Nephron progenitor cell (in vitro differentiated cells): Measurements from ENCODE around the gene RFPL1.

Experiments used
- DNase-seq: peaks from one replicate; pipeline ENCODE4 v3.0.0; 2021
- H3K27ac Mint-ChIP-seq: 2 replicates; pipeline ENCODE4 v1.8.0; 2021; ENCODE audit warnings: mild to moderate bottlenecking, moderate library complexity, mixed read lengths
- H3K27me3 Mint-ChIP-seq: 2 replicates; pipeline ENCODE4 v1.8.0; 2021; ENCODE audit warnings: mild to moderate bottlenecking, low read depth, mixed read lengths; ENCODE audit not compliant: poor library complexity
- H3K36me3 Mint-ChIP-seq: 2 replicates; pipeline ENCODE4 v1.8.0; 2021; ENCODE audit warnings: low read depth, mixed read lengths
- H3K4me1 Mint-ChIP-seq: 2 replicates; pipeline ENCODE4 v1.8.0; 2021; ENCODE audit warnings: mixed read lengths
- H3K4me3 Mint-ChIP-seq: 2 replicates; pipeline ENCODE4 v1.8.0; 2021; ENCODE audit warnings: mild to moderate bottlenecking, moderate library complexity, mixed read lengths
- H3K9me3 Mint-ChIP-seq: 2 replicates; pipeline ENCODE4 v1.8.0; 2021; ENCODE audit warnings: mild to moderate bottlenecking, moderate library complexity, mixed read lengths
- TF ChIP-seq, protein P1 (sequence below): fragments of 200-600 bp; sonication (generic); IDR thresholded peaks from 2 replicates; pipeline ENCODE4 v1.5.0; 2021; ENCODE audit warnings: antibody characterized with exemption

RFPL1 gene

DNA sequence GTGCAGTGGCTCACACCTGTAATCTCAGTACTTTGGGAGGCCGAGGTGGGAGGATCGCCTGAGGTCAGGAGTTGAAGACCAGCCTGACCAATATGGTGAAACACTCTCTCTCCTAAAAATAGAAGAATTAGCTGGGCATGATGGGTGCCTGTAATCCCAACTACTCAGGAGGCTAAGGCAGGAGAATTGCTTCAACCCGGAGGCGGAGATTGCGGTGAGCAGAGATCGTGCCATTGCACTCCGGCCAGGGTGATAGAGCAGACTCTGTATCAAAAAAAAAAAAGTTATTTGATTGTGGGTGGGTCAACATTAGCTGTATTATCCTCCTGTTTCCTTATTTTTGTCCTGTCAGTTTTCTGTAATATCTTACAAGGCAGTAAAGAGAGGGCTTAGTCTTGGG, 11.9 kb upstream of the RFPL1 start:
- no peak overlapping the region for H3K4me3 Mint-ChIP-seq
- H3K36me3 Mint-ChIP-seq = no peaks in the 10 kb centered on the region
- TF ChIP-seq, protein P1, sequence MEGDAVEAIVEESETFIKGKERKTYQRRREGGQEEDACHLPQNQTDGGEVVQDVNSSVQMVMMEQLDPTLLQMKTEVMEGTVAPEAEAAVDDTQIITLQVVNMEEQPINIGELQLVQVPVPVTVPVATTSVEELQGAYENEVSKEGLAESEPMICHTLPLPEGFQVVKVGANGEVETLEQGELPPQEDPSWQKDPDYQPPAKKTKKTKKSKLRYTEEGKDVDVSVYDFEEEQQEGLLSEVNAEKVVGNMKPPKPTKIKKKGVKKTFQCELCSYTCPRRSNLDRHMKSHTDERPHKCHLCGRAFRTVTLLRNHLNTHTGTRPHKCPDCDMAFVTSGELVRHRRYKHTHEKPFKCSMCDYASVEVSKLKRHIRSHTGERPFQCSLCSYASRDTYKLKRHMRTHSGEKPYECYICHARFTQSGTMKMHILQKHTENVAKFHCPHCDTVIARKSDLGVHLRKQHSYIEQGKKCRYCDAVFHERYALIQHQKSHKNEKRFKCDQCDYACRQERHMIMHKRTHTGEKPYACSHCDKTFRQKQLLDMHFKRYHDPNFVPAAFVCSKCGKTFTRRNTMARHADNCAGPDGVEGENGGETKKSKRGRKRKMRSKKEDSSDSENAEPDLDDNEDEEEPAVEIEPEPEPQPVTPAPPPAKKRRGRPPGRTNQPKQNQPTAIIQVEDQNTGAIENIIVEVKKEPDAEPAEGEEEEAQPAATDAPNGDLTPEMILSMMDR = no peak
- no peak for DNase-seq
- H3K27me3 Mint-ChIP-seq = peaks cover 46% of the 10 kb centered on the region
- H3K9me3 Mint-ChIP-seq = no peaks in the 10 kb centered on the region
- no peak overlapping the region for H3K27ac Mint-ChIP-seq
- H3K4me1 Mint-ChIP-seq = peaks cover 7% of the 10 kb centered on the region

DNA sequence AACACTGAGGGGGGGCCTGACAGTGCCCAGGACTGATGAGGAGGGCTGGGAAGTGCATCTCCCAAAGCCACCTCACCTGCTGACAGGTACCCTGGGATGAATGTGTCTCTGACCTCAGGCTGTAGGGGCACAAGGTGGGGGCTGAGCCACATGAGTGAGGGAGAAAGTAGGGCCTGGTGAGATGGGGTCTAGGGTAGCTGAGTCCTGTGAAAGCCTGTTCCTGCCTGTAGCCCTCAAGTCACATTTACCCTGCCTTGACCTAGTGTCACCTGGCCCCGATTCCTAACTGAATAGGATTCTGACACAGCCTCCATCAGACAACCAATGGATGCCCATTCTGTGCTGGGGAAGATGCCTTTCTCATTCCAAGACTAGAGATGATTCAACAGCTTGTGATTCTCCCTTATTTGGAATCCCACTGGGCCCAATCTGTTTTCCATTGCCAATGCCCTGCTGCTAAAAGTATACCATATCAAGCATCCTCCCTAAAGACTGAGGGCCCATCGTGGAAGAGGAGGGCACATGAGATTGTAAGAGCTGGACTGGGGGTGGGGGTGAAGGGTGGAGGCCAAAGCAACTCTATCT, 11.1 kb upstream of the RFPL1 start:
- no peak overlapping the region for H3K4me3 Mint-ChIP-seq

DNA sequence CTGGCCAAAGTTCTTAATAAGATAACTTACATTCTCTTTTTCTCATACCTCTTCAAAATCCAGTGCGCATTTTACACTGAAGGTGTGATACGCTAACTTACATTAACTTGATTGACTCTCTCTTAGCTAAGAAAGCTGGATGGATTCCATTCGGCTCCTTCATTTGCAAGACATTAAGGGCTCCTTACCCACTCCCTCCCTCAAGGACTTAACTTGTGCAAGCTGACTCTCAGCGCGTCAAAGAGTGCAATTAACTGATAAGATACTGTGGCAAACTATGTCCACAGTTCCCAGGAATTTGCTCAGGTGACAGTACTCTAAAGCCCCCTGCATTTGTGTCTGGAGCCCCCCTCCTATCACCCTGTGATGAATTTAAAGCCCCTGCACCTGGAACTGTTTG, 6.4 kb upstream of the RFPL1 start:
- Mint-ChIP-seq H3K4me3 (no peak overlapping the region), H3K9me3 (no peaks in the 10 kb centered on the region), H3K4me1 (peaks cover 26% of the 10 kb centered on the region), H3K36me3 (no peaks in the 10 kb centered on the region), H3K27me3 (peaks cover 41% of the 10 kb centered on the region), H3K27ac (no peak overlapping the region)
- DNase-seq = no peak
- TF ChIP-seq, protein P1 = no peak

More for the DNA sequence above, 11.1 kb upstream of the RFPL1 start:
- Mint-ChIP-seq H3K27me3 (peaks cover 48% of the 10 kb centered on the region), H3K4me1 (peaks cover 12% of the 10 kb centered on the region), H3K9me3 (no peaks in the 10 kb centered on the region), H3K27ac (no peak overlapping the region), H3K36me3 (no peaks in the 10 kb centered on the region)
- DNase-seq = no peak
- TF ChIP-seq, protein P1 = no peak

DNA sequence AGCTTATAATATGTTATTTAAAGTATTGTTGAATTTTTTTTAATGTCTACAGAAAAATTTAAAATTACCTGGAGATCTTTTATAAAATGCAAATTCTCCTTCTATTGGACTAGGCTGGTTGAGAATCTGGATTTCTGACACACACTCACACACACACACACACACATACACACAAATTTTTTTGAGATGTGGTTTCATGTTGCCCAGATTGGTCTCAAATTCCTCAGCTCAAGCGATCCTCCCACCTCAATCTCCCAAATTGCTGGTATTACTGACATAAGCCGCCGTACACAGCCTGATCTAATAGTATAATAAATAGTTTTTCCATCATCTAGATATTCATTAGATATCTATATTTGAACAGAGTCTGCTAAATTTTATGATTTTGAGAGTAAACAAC, 4.5 kb upstream of the RFPL1 start:
- peaks cover 26% of the 10 kb centered on the region for H3K4me1 Mint-ChIP-seq
- no peak overlapping the region for H3K27ac Mint-ChIP-seq
- peaks cover 30% of the 10 kb centered on the region for H3K27me3 Mint-ChIP-seq
- no peaks in the 10 kb centered on the region for H3K9me3 Mint-ChIP-seq
- H3K36me3 Mint-ChIP-seq = no peaks in the 10 kb centered on the region
- no peak overlapping the region for H3K4me3 Mint-ChIP-seq
- TF ChIP-seq, protein P1 = no peak
- DNase-seq = no peak

DNA sequence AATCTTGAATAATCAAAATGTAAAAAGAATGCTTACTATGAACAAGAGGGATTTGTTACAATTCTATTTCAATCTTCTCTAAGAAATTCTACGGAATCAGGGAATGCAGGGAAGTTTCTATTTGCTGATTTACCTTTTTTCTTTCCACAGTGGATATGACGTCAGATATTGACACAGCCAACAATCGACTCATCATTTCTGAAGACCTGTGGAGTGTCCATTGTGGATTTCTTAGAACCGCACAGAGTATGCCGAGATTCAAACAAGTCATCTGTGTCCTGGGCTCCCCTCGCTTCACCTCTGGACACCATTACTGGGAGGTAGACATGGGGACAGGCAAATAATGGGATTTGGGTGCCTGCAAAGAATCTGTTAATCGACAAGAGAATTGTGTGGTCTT, 4.1 kb upstream of the RFPL1 start:
- Mint-ChIP-seq H3K9me3 (no peaks in the 10 kb centered on the region), H3K4me3 (no peak overlapping the region), H3K27ac (no peak overlapping the region), H3K36me3 (no peaks in the 10 kb centered on the region), H3K4me1 (peaks cover 26% of the 10 kb centered on the region), H3K27me3 (peaks cover 27% of the 10 kb centered on the region)
- TF ChIP-seq, protein P1 = no peak
- DNase-seq = no peak
